Activated CD4-positive, alpha-beta memory T cell treated with anti-CD3 and anti-CD28 coated beads, Interleukin-2, amount 10 ng/mL, durations not matched to agents 7 days and 5 days (primary cell): ENCODE data around the gene CAMSAP3. TPM values are rescaled to one million over a fixed set of nuclear protein-coding genes. Genes with fewer than 3 reads are reported as not detected.

Experiments used
- CTCF ChIA-PET: fragments of 350-600 bp; sonication (Branson Sonifier 250); formaldehyde crosslinking; loops from one replicate; lab custom pipeline; 2021; ENCODE audit warnings: antibody characterized with exemption, inconsistent platforms; lab: Charles Lee
- POLR2A ChIA-PET: fragments of 350-600 bp; sonication (Branson Sonifier 250); formaldehyde crosslinking; loops from one replicate; lab custom pipeline; 2021; ENCODE audit warnings: antibody characterized with exemption; lab: Charles Lee
- DNase-seq: peaks from one replicate; pipeline ENCODE4 v3.0.0-alpha.2; 2020
- H3K27ac Mint-ChIP-seq: one replicate; pipeline ENCODE4 v1.8.0; 2021; ENCODE audit warnings: mild to moderate bottlenecking, mixed read lengths
- H3K27me3 Mint-ChIP-seq: one replicate; pipeline ENCODE4 v1.8.0; 2021; ENCODE audit warnings: mixed read lengths
- H3K36me3 Mint-ChIP-seq: one replicate; pipeline ENCODE4 v1.8.0; 2021; ENCODE audit warnings: low read depth, mixed read lengths
- H3K4me1 Mint-ChIP-seq: one replicate; pipeline ENCODE4 v1.8.0; 2021; ENCODE audit warnings: mixed read lengths
- H3K4me3 Mint-ChIP-seq: one replicate; pipeline ENCODE4 v1.8.0; 2021; ENCODE audit warnings: mild to moderate bottlenecking, mixed read lengths
- H3K9me3 Mint-ChIP-seq: one replicate; pipeline ENCODE4 v1.8.0; 2021; ENCODE audit warnings: mixed read lengths
- total RNA-seq, 2 experiments: library from RNA; stranded (reverse); gene quantifications; one replicate each; pipeline ENCODE4 v1.2.3, GENCODE V29; 2021

The CAMSAP3 gene
- total RNA-seq, 2 experiments from 2014 or later, result 0.13 to 0.33 TPM

- peaks cover 12% of the 10 kb centered on the region for H3K4me1 Mint-ChIP-seq
- no peaks in the 10 kb centered on the region for H3K27me3 Mint-ChIP-seq
- no peaks in the 10 kb centered on the region for H3K36me3 Mint-ChIP-seq
- H3K27ac Mint-ChIP-seq, result peak overlapping the region; percentile 41
- peak; percentile 88 for DNase-seq
- H3K4me3 Mint-ChIP-seq, result peak overlapping the region; percentile 53
- POLR2A ChIA-PET, result interaction anchor here (0.7 to 1.6 kb wide), 4 partner anchors 14 to 149 kb away, joined by 3 to 4 read pairs (median 4); partner anchors contain the start of genes PET100, TRAPPC5 and XAB2
- CTCF ChIA-PET, result interaction anchor here (0.8 to 2.7 kb wide), 10 partner anchors 22 to 553 kb away, joined by 3 to 16 read pairs (median 4); partner anchors contain the start of genes ARHGEF18, PET100, TRAPPC5 and XAB2
- H3K9me3 Mint-ChIP-seq, result no peaks in the 10 kb centered on the region
Measured at GRCh38 chr19:7652061-7652641, 56.5 kb downstream of the CAMSAP3 start.

- DNase-seq, result no peak
- ChIA-PET POLR2A (no interaction called here), CTCF (interaction anchor here (1.8 to 2.2 kb wide), 2 partner anchors 26 to 86 kb away, joined by 8 to 11 read pairs; partner anchors contain the start of gene TRAPPC5)
- H3K27me3 Mint-ChIP-seq, result no peaks in the 10 kb centered on the region
- peaks cover 26% of the 10 kb centered on the region for H3K4me1 Mint-ChIP-seq
- no peaks in the 10 kb centered on the region for H3K9me3 Mint-ChIP-seq
- H3K36me3 Mint-ChIP-seq, result no peaks in the 10 kb centered on the region
- no peak overlapping the region for H3K4me3 Mint-ChIP-seq
- H3K27ac Mint-ChIP-seq, result no peak overlapping the region
Measured at GRCh38 chr19:7654401-7654800, 58.7 kb downstream of the CAMSAP3 start.

- no peaks in the 10 kb centered on the region for H3K9me3 Mint-ChIP-seq
- H3K27me3 Mint-ChIP-seq, result no peaks in the 10 kb centered on the region
- no peaks in the 10 kb centered on the region for H3K36me3 Mint-ChIP-seq
- ChIA-PET CTCF (interaction anchor here (0.6 to 2.2 kb wide), 4 partner anchors 25 to 355 kb away, joined by 5 to 8 read pairs (median 6); partner anchors contain the start of gene TRAPPC5), POLR2A (interaction anchor here (0.7 to 1.4 kb wide), 2 partner anchors 18 to 25 kb away, joined by 3 to 5 read pairs; partner anchors contain the start of genes STXBP2 and TRAPPC5)
- peaks cover 26% of the 10 kb centered on the region for H3K4me1 Mint-ChIP-seq
- no peak overlapping the region for H3K27ac Mint-ChIP-seq
- H3K4me3 Mint-ChIP-seq, result no peak overlapping the region
- DNase-seq, result no peak
Measured at GRCh38 chr19:7655581-7655980, 59.9 kb downstream of the CAMSAP3 start.

DNA sequence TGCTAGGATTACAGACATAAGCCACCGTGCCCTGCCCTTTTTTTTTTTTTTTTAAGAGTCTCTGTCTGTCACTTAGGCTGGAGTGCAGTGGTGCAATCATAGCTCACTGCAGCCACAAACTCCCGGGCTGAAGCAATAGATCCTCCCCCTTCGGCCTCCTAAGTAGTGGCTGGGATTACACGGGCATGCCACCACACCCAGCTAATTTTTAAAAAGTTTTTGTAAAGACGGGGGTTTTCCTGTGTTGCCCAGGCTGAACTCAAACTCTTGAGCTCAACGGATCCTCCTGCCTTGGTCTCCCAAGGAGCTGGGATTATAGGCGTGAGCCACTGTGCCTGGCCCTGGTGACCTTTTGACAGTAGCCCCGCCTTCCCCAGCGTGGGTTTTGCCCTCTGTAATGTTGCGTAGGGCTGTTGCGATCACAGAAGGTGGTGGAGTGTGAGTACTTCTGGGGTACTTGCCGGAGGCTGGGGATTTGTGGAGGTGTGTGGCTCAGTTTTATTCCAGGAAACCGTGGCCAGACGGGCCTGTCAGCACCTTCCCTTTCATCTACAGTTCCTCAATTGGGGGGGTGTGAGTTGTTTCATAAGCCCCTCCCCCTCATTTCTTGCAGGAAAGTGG, 61.6 kb downstream of the CAMSAP3 start:
- ChIA-PET POLR2A (interaction anchor here (1.1 to 1.4 kb wide), 3 partner anchors 24 to 27 kb away, joined by 3 to 5 read pairs (median 5); partner anchors contain the start of genes PET100 and TRAPPC5), CTCF (interaction anchor here (0.6 to 2.2 kb wide), 7 partner anchors 15 to 1035 kb away, joined by 3 to 9 read pairs (median 5); partner anchors contain the start of gene TRAPPC5)
- no peak for DNase-seq
- H3K9me3 Mint-ChIP-seq, result no peaks in the 10 kb centered on the region
- no peak overlapping the region for H3K27ac Mint-ChIP-seq
- H3K36me3 Mint-ChIP-seq, result no peaks in the 10 kb centered on the region
- no peaks in the 10 kb centered on the region for H3K27me3 Mint-ChIP-seq
- H3K4me1 Mint-ChIP-seq, result peaks cover 23% of the 10 kb centered on the region
- H3K4me3 Mint-ChIP-seq, result no peak overlapping the region

DNA sequence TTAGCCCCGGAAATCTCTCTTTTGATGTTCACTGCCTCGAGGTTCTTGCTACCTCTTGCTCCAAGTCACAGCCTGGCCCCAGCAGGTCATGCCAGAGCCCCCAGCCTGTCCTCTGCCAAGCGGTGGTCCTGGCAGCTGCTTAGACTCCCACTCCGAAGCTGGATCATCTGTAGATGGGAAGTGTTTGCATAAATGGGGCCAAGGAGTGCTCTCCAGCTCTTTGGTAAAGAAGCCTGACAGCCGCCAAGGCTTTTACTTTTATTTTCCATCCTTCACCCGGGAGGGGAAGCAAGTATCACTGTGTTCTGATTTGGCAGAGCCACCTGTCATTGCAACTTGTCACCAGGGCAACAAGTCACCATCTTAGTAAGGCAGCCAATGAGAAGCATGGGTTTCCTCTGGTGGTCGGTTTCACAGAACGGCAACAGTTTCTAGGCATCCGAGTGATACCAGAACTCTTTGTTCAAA, 62.6 kb downstream of the CAMSAP3 start:
- no peaks in the 10 kb centered on the region for H3K36me3 Mint-ChIP-seq
- ChIA-PET CTCF (interaction anchor here (1.6 to 2.2 kb wide), 2 partner anchors 23 to 211 kb away, joined by 3 to 9 read pairs; partner anchors contain the start of gene TRAPPC5), POLR2A (interaction anchor here (1.1 to 1.4 kb wide), 2 partner anchors 22 to 28 kb away, joined by 3 to 5 read pairs; partner anchors contain the start of genes PET100 and TRAPPC5)
- peak overlapping the region; percentile 47 for H3K4me3 Mint-ChIP-seq
- DNase-seq, result peak; percentile 53
- H3K9me3 Mint-ChIP-seq, result no peaks in the 10 kb centered on the region
- peak overlapping the region; percentile 38 for H3K27ac Mint-ChIP-seq
- H3K27me3 Mint-ChIP-seq, result no peaks in the 10 kb centered on the region
- H3K4me1 Mint-ChIP-seq, result peaks cover 16% of the 10 kb centered on the region

DNA sequence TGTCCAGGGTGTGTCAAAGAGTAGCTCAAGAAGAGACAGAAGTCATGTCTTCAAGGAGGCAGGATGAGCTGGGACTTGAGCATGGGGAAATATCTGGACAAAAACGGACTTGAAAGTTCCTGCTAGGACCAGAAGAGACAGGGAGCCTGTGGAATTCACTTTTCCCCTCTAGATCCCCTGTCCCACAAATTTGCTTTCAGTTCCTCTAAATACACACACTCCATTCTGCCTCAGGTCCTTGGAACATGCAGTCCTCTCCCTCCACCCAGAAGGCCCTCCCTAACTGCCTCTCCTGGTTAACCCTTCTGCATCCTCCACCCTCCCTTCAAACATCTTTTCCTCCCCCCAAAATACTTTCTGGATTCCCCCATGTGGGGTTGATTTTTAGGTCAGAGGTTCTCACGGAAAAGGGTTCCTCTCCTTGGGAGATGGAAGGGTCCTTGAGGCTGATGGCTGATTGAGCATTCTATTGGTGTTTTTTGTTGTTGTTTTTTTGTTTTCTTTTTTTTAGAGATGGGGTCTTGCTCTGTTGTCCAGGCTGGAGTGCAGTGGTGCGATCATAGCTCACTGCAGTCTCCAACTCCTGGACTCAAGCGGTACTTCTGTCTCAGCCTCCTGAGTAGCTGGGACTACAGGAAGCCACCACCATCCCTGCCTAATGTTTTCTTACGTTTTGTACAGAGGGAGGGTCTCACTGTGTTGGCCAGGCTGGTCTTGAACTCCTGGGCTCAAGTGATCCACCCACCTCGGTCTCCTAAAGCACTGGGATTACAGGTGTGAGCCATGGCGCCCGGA, 66.3 kb downstream of the CAMSAP3 start:
- Mint-ChIP-seq H3K4me1 (peaks cover 15% of the 10 kb centered on the region), H3K27ac (no peak overlapping the region), H3K27me3 (peaks cover 1% of the 10 kb centered on the region), H3K9me3 (no peaks in the 10 kb centered on the region), H3K36me3 (no peaks in the 10 kb centered on the region), H3K4me3 (no peak overlapping the region)
- POLR2A ChIA-PET, result interaction anchor here (1.9 kb wide), 1 partner anchor 32 kb away, joined by 5 read pairs; the partner anchor contains the start of gene PET100
- DNase-seq, result no peak
- CTCF ChIA-PET, result interaction anchor here (0.6 kb wide), 1 partner anchor 458 kb away, joined by 4 read pairs; no protein-coding TSS in a partner anchor

GRCh38 chr19:7662657-7663056, 67.0 kb downstream of the CAMSAP3 start:
- no peaks in the 10 kb centered on the region for H3K36me3 Mint-ChIP-seq
- POLR2A ChIA-PET, result interaction anchor here (1.9 kb wide), 1 partner anchor 33 kb away, joined by 5 read pairs; the partner anchor contains the start of gene PET100
- CTCF ChIA-PET, result no interaction called here
- H3K4me1 Mint-ChIP-seq, result peaks cover 10% of the 10 kb centered on the region
- no peak overlapping the region for H3K4me3 Mint-ChIP-seq
- H3K27me3 Mint-ChIP-seq, result peaks cover 2% of the 10 kb centered on the region
- DNase-seq, result no peak
- no peaks in the 10 kb centered on the region for H3K9me3 Mint-ChIP-seq
- H3K27ac Mint-ChIP-seq, result no peak overlapping the region

DNA sequence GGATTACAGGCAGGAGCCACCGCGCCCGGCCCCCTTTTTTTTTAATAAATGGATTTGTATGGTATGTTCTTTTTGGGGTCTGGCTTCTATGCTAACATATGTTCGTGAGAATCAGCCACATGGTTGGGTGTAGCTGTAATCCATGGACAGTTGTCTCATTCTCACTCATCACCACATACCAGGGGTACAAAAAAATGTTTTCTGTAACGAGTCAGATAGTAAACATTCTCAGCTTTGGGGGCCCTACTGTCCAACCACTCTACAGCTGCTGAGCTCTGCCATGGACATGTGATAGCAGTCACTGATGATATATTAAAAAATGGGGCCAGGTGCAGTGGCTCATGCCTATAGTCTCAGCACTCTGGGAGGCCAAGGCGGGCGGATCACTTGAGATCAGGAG, 68.0 kb downstream of the CAMSAP3 start:
- Mint-ChIP-seq H3K27ac (no peak overlapping the region), H3K36me3 (no peaks in the 10 kb centered on the region)

GRCh38 chr19:7665076-7665475, 69.4 kb downstream of the CAMSAP3 start:
- DNase-seq, result no peak
- Mint-ChIP-seq H3K9me3 (no peaks in the 10 kb centered on the region), H3K27ac (no peak overlapping the region), H3K36me3 (no peaks in the 10 kb centered on the region), H3K4me1 (peaks cover 4% of the 10 kb centered on the region), H3K4me3 (no peak overlapping the region), H3K27me3 (peaks cover 7% of the 10 kb centered on the region)
- ChIA-PET POLR2A (no interaction called here), CTCF (interaction anchor here (1.8 kb wide), 1 partner anchor 16 kb away, joined by 6 read pairs; the partner anchor contains the start of gene TRAPPC5)

More for the DNA sequence above, 68.0 kb downstream of the CAMSAP3 start:
- Mint-ChIP-seq H3K4me1 (peaks cover 3% of the 10 kb centered on the region), H3K4me3 (no peak overlapping the region), H3K9me3 (no peaks in the 10 kb centered on the region), H3K27me3 (peaks cover 2% of the 10 kb centered on the region)
- CTCF ChIA-PET, result interaction anchor here (1.8 kb wide), 1 partner anchor 17 kb away, joined by 6 read pairs; the partner anchor contains the start of gene TRAPPC5
- no peak for DNase-seq
- POLR2A ChIA-PET, result no interaction called here

Other genes with a start within 250 kb of the CAMSAP3 start
- 10 to 100 TPM; 31.9 to 36.0 TPM for gene ARHGEF18, start 246.9 kb upstream of the CAMSAP3 start, total RNA-seq
- 1 to 10 TPM in 1 of 2 experiments, under 1 TPM in 1; 0.68 to 1.7 TPM for gene PEX11G, start 106.8 kb upstream of the CAMSAP3 start, total RNA-seq
- 1 to 10 TPM; 5.5 to 7.5 TPM for gene ZNF358, start 79.8 kb upstream of the CAMSAP3 start, total RNA-seq
- gene MCOLN1, start 73.2 kb upstream of the CAMSAP3 start, total RNA-seq, result 10 to 100 TPM; 15.2 to 15.3 TPM
- gene PNPLA6, start 60.1 kb upstream of the CAMSAP3 start, total RNA-seq, result 100 to 1,000 TPM; 130 to 152 TPM
- 10 to 100 TPM; 48.5 TPM for gene XAB2, start 33.7 kb downstream of the CAMSAP3 start, total RNA-seq
- gene PET100, start 33.9 kb downstream of the CAMSAP3 start, total RNA-seq, result 100 to 1,000 TPM; 123 to 136 TPM
- gene PCP2, start 37.9 kb downstream of the CAMSAP3 start, total RNA-seq, result 1 to 10 TPM; 1.9 to 2.1 TPM
- gene STXBP2, start 41.2 kb downstream of the CAMSAP3 start, total RNA-seq, result 100 to 1,000 TPM; 169 to 171 TPM
- not detected for gene RETN, start 73.2 kb downstream of the CAMSAP3 start, total RNA-seq
- not detected for gene MCEMP1, start 81.2 kb downstream of the CAMSAP3 start, total RNA-seq
- 10 to 100 TPM; 92.5 to 94.7 TPM for gene TRAPPC5, start 85.0 kb downstream of the CAMSAP3 start, total RNA-seq
- under 1 TPM; 0.60 to 0.95 TPM for gene FCER2, start 106.3 kb downstream of the CAMSAP3 start, total RNA-seq
- not detected for gene CLEC4G, start 136.2 kb downstream of the CAMSAP3 start, total RNA-seq
- gene CD209, start 151.7 kb downstream of the CAMSAP3 start, total RNA-seq, result not detected
- not detected for gene CLEC4M, start 167.4 kb downstream of the CAMSAP3 start, total RNA-seq
- gene EVI5L, start 234.4 kb downstream of the CAMSAP3 start, total RNA-seq, result 1 to 10 TPM; 7.0 to 7.7 TPM